Duodenal mucosa (tissue), 2 donors: Measurements from ENCODE around the gene EPHX1.
A peak's percentile ranks its signal among the peaks of the same experiment; 100 is the strongest.
"Not testable (repeated sequence)": the region's sequence is repeated elsewhere in the genome, so short reads cannot be mapped to it uniquely, and the experiment has no call there.

Experiments
- H3K27ac ChIP-seq: one replicate; pipeline ENCODE4 v1.7.0; 2013; ENCODE audit warnings: low read depth, low read length
- H3K27me3 ChIP-seq, 2 donors: one replicate each; pipeline ENCODE4 v1.7.0; 2013; ENCODE audit warnings: low read length in 2 of 2, control low read depth in 1 of 2; ENCODE audit not compliant: insufficient read depth in 2 of 2, control insufficient read depth in 1 of 2
- H3K36me3 ChIP-seq, 2 donors: one replicate each; pipeline ENCODE4 v1.7.0; 2013; ENCODE audit warnings: low read length in 2 of 2, control low read depth in 1 of 2; ENCODE audit not compliant: insufficient read depth in 2 of 2, control insufficient read depth in 1 of 2
- H3K4me1 ChIP-seq, 2 donors: one replicate each; pipeline ENCODE4 v1.7.0; 2013; ENCODE audit warnings: low read length in 2 of 2, control low read depth in 1 of 2; ENCODE audit not compliant: insufficient read depth in 2 of 2, control insufficient read depth in 1 of 2
- H3K4me3 ChIP-seq, 2 donors: one replicate each; pipeline ENCODE4 v1.7.0; 2013; ENCODE audit warnings: low read length in 2 of 2, low read depth in 1 of 2
- H3K9ac ChIP-seq, 2 donors: one replicate each; pipeline ENCODE4 v1.7.0; 2013; ENCODE audit warnings: low read length in 2 of 2, low read depth in 1 of 2
- H3K9me3 ChIP-seq, 2 donors: one replicate each; pipeline ENCODE4 v1.7.0; 2013; ENCODE audit warnings: low read length in 2 of 2, control low read depth in 1 of 2; ENCODE audit not compliant: control insufficient read depth in 1 of 2

EPHX1 gene

DNA sequence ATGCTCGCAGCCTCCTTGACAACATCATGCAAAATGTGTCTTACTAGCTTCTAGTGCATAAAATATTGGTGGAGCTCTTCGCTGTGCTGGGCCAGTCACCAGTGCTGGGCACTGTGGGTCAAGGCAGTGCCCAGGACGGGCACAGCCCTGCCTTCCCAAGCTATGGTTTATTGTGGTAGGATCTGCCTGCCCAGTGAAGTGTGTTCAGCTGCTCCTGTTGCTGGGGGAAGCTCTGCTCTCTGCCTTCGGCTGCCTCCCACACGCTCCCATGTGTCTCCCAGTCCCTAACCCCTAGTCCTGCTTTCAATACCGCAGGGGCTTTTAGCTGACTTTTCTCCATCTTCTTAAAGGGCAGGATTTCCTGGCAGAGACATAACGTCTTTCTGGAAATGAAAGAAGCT lies 15.7 kb downstream of the EPHX1 start:
- H3K4me1 ChIP-seq = peaks cover 33 to 47% of the 10 kb centered on the region in 2 donors
- no peaks in the 10 kb centered on the region for H3K27me3 ChIP-seq
- peaks cover 0 to 17% of the 10 kb centered on the region in 2 donors for H3K36me3 ChIP-seq
- peak overlapping the region in 1 of 2 donors; percentile 44 for H3K9ac ChIP-seq
- peak overlapping the region; percentile 10 to 46 for H3K4me3 ChIP-seq
- no peaks in the 10 kb centered on the region for H3K9me3 ChIP-seq
- no peak overlapping the region for H3K27ac ChIP-seq

- Histone ChIP-seq H3K9me3 (no peaks in the 10 kb centered on the region), H3K9ac (no peak overlapping the region), H3K4me1 (peaks cover 33 to 47% of the 10 kb centered on the region in 2 donors), H3K27ac (no peak overlapping the region), H3K36me3 (peaks cover 5 to 25% of the 10 kb centered on the region in 2 donors), H3K27me3 (no peaks in the 10 kb centered on the region), H3K4me3 (no peak overlapping the region)
Measured at GRCh38 chr1:225827076-225827475, 17.2 kb downstream of the EPHX1 start.

DNA sequence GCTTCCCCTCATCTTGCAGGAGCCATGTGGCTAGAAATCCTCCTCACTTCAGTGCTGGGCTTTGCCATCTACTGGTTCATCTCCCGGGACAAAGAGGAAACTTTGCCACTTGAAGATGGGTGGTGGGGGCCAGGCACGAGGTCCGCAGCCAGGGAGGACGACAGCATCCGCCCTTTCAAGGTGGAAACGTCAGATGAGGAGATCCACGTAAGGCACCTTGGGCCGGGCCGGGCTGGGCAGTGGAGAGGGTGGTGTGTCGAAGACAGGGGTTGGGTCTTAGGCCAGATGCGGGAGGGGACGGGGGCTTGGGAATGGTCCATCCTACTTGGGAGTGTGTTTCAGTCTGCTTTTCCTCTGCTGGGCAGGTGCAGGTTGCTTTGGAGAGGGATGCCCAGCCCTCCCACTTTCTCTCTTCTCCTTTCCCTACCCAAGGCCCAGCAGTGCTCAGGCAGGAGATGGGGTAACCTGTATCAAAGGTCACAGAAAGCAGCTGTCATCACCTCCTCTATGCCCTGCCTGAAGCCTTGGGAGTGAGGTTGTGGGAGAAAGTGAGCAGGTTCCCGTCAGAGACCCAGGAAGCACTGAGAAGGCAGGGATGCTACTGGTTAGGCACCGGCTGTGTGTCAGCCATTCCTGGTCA lies 18.9 kb downstream of the EPHX1 start:
- H3K27me3 ChIP-seq = no peaks in the 10 kb centered on the region
- no peaks in the 10 kb centered on the region for H3K9me3 ChIP-seq
- H3K27ac ChIP-seq = no peak overlapping the region
- no peak overlapping the region for H3K9ac ChIP-seq
- no peak overlapping the region for H3K4me3 ChIP-seq
- H3K36me3 ChIP-seq = peaks cover 6 to 30% of the 10 kb centered on the region in 2 donors
- H3K4me1 ChIP-seq = peaks cover 33 to 44% of the 10 kb centered on the region in 2 donors

DNA sequence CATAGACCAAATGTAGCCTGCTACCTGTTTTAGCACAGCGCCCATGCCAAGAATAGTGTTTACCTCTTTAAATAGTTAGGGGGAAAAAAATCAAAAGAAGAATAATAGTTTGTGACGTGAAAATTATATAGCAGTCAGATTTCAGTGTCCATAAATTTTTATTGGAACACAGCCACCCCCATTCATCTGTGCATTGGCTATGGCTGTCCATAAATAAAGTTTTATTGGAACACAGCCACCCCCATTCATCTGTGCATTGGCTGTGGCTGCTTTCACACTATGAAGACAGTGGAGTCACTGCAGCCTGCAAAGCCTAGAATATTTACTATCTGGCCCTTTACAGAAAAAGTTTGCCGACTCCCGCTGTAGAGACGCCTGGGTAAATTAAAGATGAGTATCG lies 20.9 kb downstream of the EPHX1 start:
- Histone ChIP-seq H3K36me3 (peaks cover 6 to 30% of the 10 kb centered on the region in 2 donors), H3K9ac (no peak overlapping the region), H3K27ac (no peak overlapping the region), H3K27me3 (no peaks in the 10 kb centered on the region), H3K4me1 (peaks cover 18 to 25% of the 10 kb centered on the region in 2 donors), H3K9me3 (no peaks in the 10 kb centered on the region), H3K4me3 (no peak overlapping the region)

DNA sequence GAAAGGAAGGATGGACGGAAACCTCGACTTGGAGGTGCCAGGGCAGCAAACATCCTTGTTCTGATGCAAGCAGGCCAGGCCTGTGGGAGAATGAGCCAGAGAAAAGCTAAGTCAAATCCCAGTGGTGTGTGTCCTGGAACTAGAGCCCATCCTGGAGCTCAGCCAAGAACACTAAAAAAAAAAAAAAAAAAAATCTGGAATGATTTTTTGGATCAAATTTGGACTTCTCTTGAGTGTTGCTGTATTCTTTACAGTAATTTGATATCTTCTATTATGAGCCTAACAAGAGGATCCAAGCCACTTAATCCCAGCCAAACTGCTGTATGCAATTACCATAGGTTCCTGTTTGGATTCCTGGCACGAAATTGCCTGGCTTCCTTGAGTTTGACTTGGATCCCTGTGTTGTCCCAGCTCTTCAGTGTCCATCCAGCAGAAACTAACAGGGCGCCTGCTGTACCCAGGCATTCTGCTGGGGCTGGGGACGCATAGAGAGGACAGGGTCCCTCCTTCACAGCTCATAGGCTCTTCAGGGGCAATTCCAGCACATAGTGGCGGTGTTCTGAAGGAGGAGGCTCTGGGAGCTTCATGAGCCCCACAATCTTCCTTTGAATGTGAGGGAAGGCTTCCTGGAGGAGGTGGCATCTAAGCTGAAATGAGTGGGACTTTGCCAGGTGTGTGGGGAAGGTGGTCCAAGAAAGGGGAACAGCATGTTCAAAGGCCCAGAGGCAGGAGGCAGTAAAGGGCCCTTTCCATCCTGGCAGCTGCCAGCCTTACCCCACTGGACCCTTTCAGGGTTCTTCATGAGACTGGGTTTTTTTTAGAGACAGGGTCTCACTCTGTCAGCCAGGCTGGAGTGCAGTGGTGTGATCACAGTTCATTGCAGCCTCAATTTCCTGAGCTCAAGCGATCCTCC lies 24.7 kb downstream of the EPHX1 start:
- Histone ChIP-seq H3K4me1 (peaks cover 0 to 3% of the 10 kb centered on the region in 2 donors), H3K4me3 (no peak overlapping the region), H3K27me3 (no peaks in the 10 kb centered on the region), H3K9me3 (no peaks in the 10 kb centered on the region), H3K9ac (no peak overlapping the region), H3K27ac (no peak overlapping the region), H3K36me3 (peaks cover 6 to 43% of the 10 kb centered on the region in 2 donors)

GRCh38 chr1:225835856-225836255 lies 25.9 kb downstream of the EPHX1 start:
- Histone ChIP-seq H3K27me3 (no peaks in the 10 kb centered on the region), H3K9ac (no peak overlapping the region), H3K4me3 (no peak overlapping the region), H3K27ac (no peak overlapping the region), H3K36me3 (peaks cover 6 to 43% of the 10 kb centered on the region in 2 donors), H3K4me1 (peaks cover 0 to 3% of the 10 kb centered on the region in 2 donors), H3K9me3 (no peaks in the 10 kb centered on the region)

DNA sequence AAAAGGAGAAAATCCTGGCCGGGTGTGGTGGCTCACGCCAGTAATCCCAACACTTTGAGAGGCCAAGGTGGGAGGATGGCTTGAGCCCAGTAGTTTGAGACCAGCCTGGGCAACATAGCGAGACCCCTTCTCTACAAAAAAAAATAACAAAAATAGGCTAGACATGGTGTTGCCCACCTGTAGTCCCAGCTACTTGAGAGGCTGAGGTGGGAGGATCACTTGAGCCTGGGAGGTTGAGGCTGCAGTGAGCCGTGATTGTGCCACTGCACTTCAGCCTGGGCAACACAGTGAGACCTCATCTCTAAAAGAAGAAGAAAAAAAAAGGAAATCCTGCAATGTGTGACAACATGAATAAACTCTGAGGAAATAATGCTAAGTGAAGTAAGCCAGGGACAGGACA lies 26.4 kb downstream of the EPHX1 start:
- H3K9ac ChIP-seq, H3K4me1 ChIP-seq, H3K27ac ChIP-seq, H3K4me3 ChIP-seq, H3K27me3 ChIP-seq, H3K9me3 ChIP-seq: not testable (repeated sequence)
- H3K36me3 ChIP-seq = peaks cover 6 to 42% of the 10 kb centered on the region in 2 donors

DNA sequence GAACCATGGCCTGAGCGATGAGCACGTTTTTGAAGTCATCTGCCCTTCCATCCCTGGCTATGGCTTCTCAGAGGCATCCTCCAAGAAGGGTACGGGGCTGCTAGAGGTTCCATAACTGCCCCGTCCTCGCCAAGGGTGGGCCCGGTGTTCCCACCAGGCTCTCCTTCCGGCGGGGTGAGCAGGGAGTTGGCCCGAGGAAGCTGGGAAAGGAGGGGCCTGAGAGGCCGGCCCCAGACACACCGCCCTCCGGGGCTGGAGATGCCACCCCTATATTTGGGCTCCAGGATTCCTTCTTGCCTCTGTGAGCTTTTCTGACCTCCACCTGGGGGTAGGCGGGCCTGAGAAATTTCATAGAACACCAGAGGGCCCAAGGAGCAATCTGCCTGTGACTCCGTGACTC lies 28.9 kb downstream of the EPHX1 start:
- Histone ChIP-seq H3K9ac (no peak overlapping the region), H3K9me3 (no peaks in the 10 kb centered on the region), H3K27me3 (no peaks in the 10 kb centered on the region), H3K36me3 (peaks cover 0 to 40% of the 10 kb centered on the region in 2 donors), H3K4me3 (no peak overlapping the region), H3K27ac (no peak overlapping the region), H3K4me1 (peaks cover 0 to 3% of the 10 kb centered on the region in 2 donors)

DNA sequence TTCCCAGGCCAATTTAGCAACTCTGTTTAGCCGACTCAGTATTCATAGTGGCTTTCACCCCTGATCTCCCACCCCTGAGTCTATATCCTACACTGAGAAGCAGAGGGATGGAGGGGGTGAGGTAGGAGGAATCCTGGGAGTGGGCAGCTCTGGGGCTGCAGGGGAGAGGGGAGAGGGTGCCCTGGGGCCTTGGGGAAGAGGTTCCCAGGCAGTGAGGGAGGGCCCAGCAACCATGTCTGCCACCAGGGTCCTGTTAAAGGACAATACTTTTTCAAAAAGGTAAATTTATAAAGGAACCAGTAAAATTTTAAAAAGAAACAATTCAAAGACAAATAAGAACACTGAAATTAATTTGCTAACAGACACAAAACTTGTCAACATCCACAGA lies 30.3 kb downstream of the EPHX1 start:
- H3K4me1 ChIP-seq = no peaks in the 10 kb centered on the region
- peaks cover 0 to 50% of the 10 kb centered on the region in 2 donors for H3K36me3 ChIP-seq
- H3K9ac ChIP-seq = no peak overlapping the region
- no peaks in the 10 kb centered on the region for H3K9me3 ChIP-seq
- H3K27ac ChIP-seq = no peak overlapping the region
- H3K4me3 ChIP-seq = no peak overlapping the region
- no peaks in the 10 kb centered on the region for H3K27me3 ChIP-seq

GRCh38 chr1:225840713-225841112 lies 30.8 kb downstream of the EPHX1 start:
- Histone ChIP-seq H3K9me3 (no peaks in the 10 kb centered on the region), H3K9ac (no peak overlapping the region), H3K27me3 (no peaks in the 10 kb centered on the region), H3K27ac (no peak overlapping the region), H3K36me3 (peaks cover 0 to 55% of the 10 kb centered on the region in 2 donors), H3K4me3 (no peak overlapping the region), H3K4me1 (peaks cover 0 to 2% of the 10 kb centered on the region in 2 donors)
